Endothelial cell of umbilical vein (primary cell): ENCODE data around the gene AASDH. TPM values are rescaled to one million over a fixed set of nuclear protein-coding genes. Genes with fewer than 3 reads are reported as not detected.

Experiments
- BruUV-seq: library from RNA; stranded (reverse); fragments of 400-500 nt; replicated peaks from 2 replicates; lab custom pipeline; 2021; lab: Mats Ljungman, UMichigan
- CTCF ChIA-PET: fragments of 300-600, 350-600 bp; sonication (Branson Sonifier 250); formaldehyde crosslinking; loops from one replicate; lab custom pipeline; 2021; ENCODE audit warnings: antibody characterized with exemption, inconsistent platforms; lab: Charles Lee
- POLR2A ChIA-PET: fragments of 300-600, 350-600 bp; sonication (Branson Sonifier 250); formaldehyde crosslinking; loops from one replicate; lab custom pipeline; 2021; ENCODE audit warnings: antibody characterized with exemption, inconsistent platforms; lab: Charles Lee
- DNase-seq: peaks from one replicate; pipeline ENCODE4 v3.0.0-alpha.2; 2011; ENCODE audit warnings: low read depth, low spot score
- FAIRE-seq: peaks from 2 replicates; lab custom pipeline; 2011; peaks lifted over from hg19 to GRCh38; lab: Jason Lieb, UNC
- H2AFZ ChIP-seq: 2 replicates; pipeline ENCODE4 v1.6.0; 2012; ENCODE audit warnings: low read depth, low read length, control low read depth, inconsistent platforms
- H3K27ac ChIP-seq: 2 replicates; pipeline ENCODE4 v1.5.1; 2011; ENCODE audit warnings: low read depth, mild to moderate bottlenecking, control low read depth, low read length, moderate library complexity; ENCODE audit not compliant: insufficient read depth
- H3K27me3 ChIP-seq, 2 experiments: 2 replicates each; pipeline versions ENCODE4 v1.6.0 to v1.6.1; 2011; ENCODE audit warnings: low read length in 2 of 2, mixed read lengths in 1 of 2; ENCODE audit not compliant: control insufficient read depth in 2 of 2, insufficient read depth in 2 of 2
- H3K36me3 ChIP-seq, 2 experiments: 2 replicates in 1 of 2; 3 replicates in 1 of 2; pipeline ENCODE4 v1.5.1; 2011; ENCODE audit warnings: low read length in 2 of 2, mild to moderate bottlenecking in 1 of 2, moderate library complexity in 1 of 2; ENCODE audit not compliant: control insufficient read depth in 2 of 2, insufficient read depth in 2 of 2; ENCODE audit errors: extremely low read depth in 1 of 2
- H3K4me1 ChIP-seq: 3 replicates; pipeline ENCODE4 v1.5.1; 2011; ENCODE audit warnings: mild to moderate bottlenecking, low read length; ENCODE audit not compliant: control insufficient read depth, insufficient read depth; ENCODE audit errors: extremely low read depth
- H3K4me2 ChIP-seq: 2 replicates; pipeline ENCODE4 v1.6.1; 2011; ENCODE audit warnings: low read length, control low read depth, mixed read lengths; ENCODE audit not compliant: insufficient read depth
- H3K4me3 ChIP-seq, 3 experiments: fragments of 200-600 bp in 1 of 3; sonication (generic), shearing (Covaris generic) in 1 of 3; replicated peaks in 1 of 3; 2 replicates each; pipeline ENCODE4 v1.5.1; 2011 to 2016; ENCODE audit warnings: control low read depth in 3 of 3, low read length in 3 of 3, mild to moderate bottlenecking in 2 of 3, inconsistent platforms in 1 of 3, low read depth in 1 of 3, moderate library complexity in 1 of 3; ENCODE audit not compliant: insufficient read depth in 1 of 3
- H3K79me2 ChIP-seq: 2 replicates; pipeline ENCODE4 v1.6.0; 2012; ENCODE audit warnings: low read length, inconsistent platforms; ENCODE audit not compliant: control insufficient read depth, insufficient read depth
- H3K9ac ChIP-seq: replicated peaks from 2 replicates; pipeline ENCODE3; 2011; ENCODE audit warnings: low read length, control low read depth; ENCODE audit not compliant: insufficient read depth; ENCODE audit errors: extremely low read depth
- H3K9me1 ChIP-seq: replicated peaks from 3 replicates; pipeline ENCODE4 v1.6.0; 2011; ENCODE audit warnings: mild to moderate bottlenecking, low read length; ENCODE audit not compliant: control insufficient read depth, insufficient read depth; ENCODE audit errors: extremely low read depth
- H3K9me3 ChIP-seq: replicated peaks from 2 replicates; pipeline ENCODE4 v1.5.1; 2012; ENCODE audit warnings: low read length, inconsistent platforms; ENCODE audit not compliant: control insufficient read depth, insufficient read depth
- H4K20me1 ChIP-seq: replicated peaks from 2 replicates; pipeline ENCODE3; 2011; ENCODE audit warnings: mild to moderate bottlenecking, low read length; ENCODE audit not compliant: control insufficient read depth, insufficient read depth; ENCODE audit errors: extremely low read depth
- CTCF ChIP-seq, 2 donors: IDR thresholded peaks; 1 replicate in 1 of 2; 2 replicates in 1 of 2; pipeline ENCODE4 v1.5.1; 2011; ENCODE audit warnings: low read length in 2 of 2, mild to moderate bottlenecking in 2 of 2, moderate library complexity in 2 of 2, control low read depth in 1 of 2, inconsistent platforms in 1 of 2, low read depth in 1 of 2; ENCODE audit not compliant: insufficient read depth in 1 of 2; ENCODE audit errors: extremely low read depth in 1 of 2
- EZH2 ChIP-seq: IDR thresholded peaks from 2 replicates; pipeline ENCODE4 v1.6.1; 2012; ENCODE audit warnings: borderline replicate concordance, low read depth, mild to moderate bottlenecking, moderate library complexity, low read length, inconsistent platforms; ENCODE audit not compliant: severe bottlenecking
- FOS ChIP-seq: IDR thresholded peaks from 2 replicates; pipeline ENCODE4 v1.6.1; 2011; ENCODE audit warnings: mild to moderate bottlenecking, low read length, moderate library complexity, borderline replicate concordance; ENCODE audit not compliant: insufficient read depth
- GATA2 ChIP-seq: IDR thresholded peaks from 2 replicates; pipeline ENCODE4 v1.7.0; 2011; ENCODE audit warnings: low read depth, mild to moderate bottlenecking, moderate library complexity, mixed read lengths, low read length; ENCODE audit not compliant: insufficient read length, insufficient read depth
- JUN ChIP-seq: IDR thresholded peaks from 2 replicates; pipeline ENCODE4 v1.6.1; 2011; ENCODE audit warnings: borderline replicate concordance, low read depth; ENCODE audit not compliant: insufficient read length, insufficient read depth
- MAX ChIP-seq: IDR thresholded peaks from 2 replicates; pipeline ENCODE4 v1.6.1; 2011; ENCODE audit not compliant: insufficient read depth, insufficient read length
- MYC ChIP-seq: IDR thresholded peaks from one replicate; pipeline ENCODE4 v1.6.1; 2011; ENCODE audit warnings: mild to moderate bottlenecking, low read depth, low read length
- POLR2A ChIP-seq: IDR thresholded peaks from 2 replicates; pipeline ENCODE4 v1.6.1; 2012; ENCODE audit warnings: low read depth, mild to moderate bottlenecking, control low read depth, low read length
- POLR2AphosphoS5 ChIP-seq: IDR thresholded peaks from 2 replicates; pipeline ENCODE4 v1.6.1; 2012; ENCODE audit warnings: low read depth, mild to moderate bottlenecking, control low read depth, low read length, moderate library complexity; ENCODE audit not compliant: insufficient read depth
- dilution Hi-C: fragments of 300-500 bp; cut with MboI; formaldehyde crosslinking; loops from one replicate; pipeline ENCODE4 v1.15.0; 2019; ENCODE audit warnings: low sequenced_read_pairs; ENCODE audit not compliant: extremely low pct_ligation_motif_present
- intact Hi-C: fragments of 100-400 bp; cut with micrococcal nuclease; formaldehyde crosslinking; loops from one replicate; pipeline ENCODE4 v1.10.0; 2022
- polyA plus RNA-seq, 4 experiments: library from polyadenylated mRNA; depleted of rRNA in 3 of 4; stranded (reverse) in 3 of 4; unstranded in 1 of 4; fragments of >200 nt; gene quantifications; 2 replicates each; pipeline versions ENCODE4 v1.2.1 to v1.2.3, GENCODE V29; 2011 to 2012; ENCODE audit warnings: missing spikeins in 1 of 4
- total RNA-seq: library from RNA; stranded (reverse); gene quantifications from 2 replicates; pipeline ENCODE4 v1.2.3, GENCODE V29; 2021

The AASDH gene
- total and polyA plus RNA-seq, 2 donors (not counting 3 experiments of a cell fraction or from before 2014, with no cell fraction given): 4.2 to 9.5 TPM

GRCh38 chr4:56324011-56324610 is 63.2 kb downstream of the AASDH start:
- ChIA-PET CTCF (interaction anchor here (1.8 kb wide), 1 partner anchor 24 kb away, joined by 4 read pairs; no protein-coding TSS in a partner anchor), POLR2A (no interaction called here)
- no peaks in the 10 kb centered on the region for H3K36me3 ChIP-seq
- intact Hi-C loops (no loop called here), dilution Hi-C loops (no loop called here)
- H3K27ac ChIP-seq: no peak overlapping the region
- H3K9me1 ChIP-seq: no peaks in the 10 kb centered on the region
- no peak overlapping the region for H3K4me3 ChIP-seq
- DNase-seq (no peak), FAIRE-seq (no peak)
- no peaks in the 10 kb centered on the region for H3K27me3 ChIP-seq
- no peak overlapping the region for H3K9ac ChIP-seq
- H4K20me1 ChIP-seq: no peaks in the 10 kb centered on the region
- H3K4me2 ChIP-seq: no peak overlapping the region
- H3K9me3 ChIP-seq: no peaks in the 10 kb centered on the region
- no peak for TF ChIP-seq MAX
- no peak for TF ChIP-seq GATA2
- no peak for TF ChIP-seq EZH2
- no peak for TF ChIP-seq POLR2AphosphoS5
- no peak for TF ChIP-seq CTCF (IDR thresholded peaks at IDR 0.05; ENCODE audit: extremely low read depth in 1 of 2, insufficient read depth in 1 of 2, low read depth in 1 of 2, low read length in 2 of 2)
- TF ChIP-seq FOS: no peak
- TF ChIP-seq POLR2A: no peak
- no peak for TF ChIP-seq JUN
- TF ChIP-seq MYC: no peak
- no peak overlapping the region for H2AFZ ChIP-seq
- no TSS peak for BruUV-seq
- H3K4me1 ChIP-seq: peaks cover 2% of the 10 kb centered on the region
- no peaks in the 10 kb centered on the region for H3K79me2 ChIP-seq
